ENCODE results near the gene AKIRIN1.
"Not testable (repeated sequence)": the region's sequence is repeated elsewhere in the genome, so short reads cannot be mapped to it uniquely, and the experiment has no call there.

The AKIRIN1 gene, protein sequence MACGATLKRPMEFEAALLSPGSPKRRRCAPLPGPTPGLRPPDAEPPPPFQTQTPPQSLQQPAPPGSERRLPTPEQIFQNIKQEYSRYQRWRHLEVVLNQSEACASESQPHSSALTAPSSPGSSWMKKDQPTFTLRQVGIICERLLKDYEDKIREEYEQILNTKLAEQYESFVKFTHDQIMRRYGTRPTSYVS

DNA sequence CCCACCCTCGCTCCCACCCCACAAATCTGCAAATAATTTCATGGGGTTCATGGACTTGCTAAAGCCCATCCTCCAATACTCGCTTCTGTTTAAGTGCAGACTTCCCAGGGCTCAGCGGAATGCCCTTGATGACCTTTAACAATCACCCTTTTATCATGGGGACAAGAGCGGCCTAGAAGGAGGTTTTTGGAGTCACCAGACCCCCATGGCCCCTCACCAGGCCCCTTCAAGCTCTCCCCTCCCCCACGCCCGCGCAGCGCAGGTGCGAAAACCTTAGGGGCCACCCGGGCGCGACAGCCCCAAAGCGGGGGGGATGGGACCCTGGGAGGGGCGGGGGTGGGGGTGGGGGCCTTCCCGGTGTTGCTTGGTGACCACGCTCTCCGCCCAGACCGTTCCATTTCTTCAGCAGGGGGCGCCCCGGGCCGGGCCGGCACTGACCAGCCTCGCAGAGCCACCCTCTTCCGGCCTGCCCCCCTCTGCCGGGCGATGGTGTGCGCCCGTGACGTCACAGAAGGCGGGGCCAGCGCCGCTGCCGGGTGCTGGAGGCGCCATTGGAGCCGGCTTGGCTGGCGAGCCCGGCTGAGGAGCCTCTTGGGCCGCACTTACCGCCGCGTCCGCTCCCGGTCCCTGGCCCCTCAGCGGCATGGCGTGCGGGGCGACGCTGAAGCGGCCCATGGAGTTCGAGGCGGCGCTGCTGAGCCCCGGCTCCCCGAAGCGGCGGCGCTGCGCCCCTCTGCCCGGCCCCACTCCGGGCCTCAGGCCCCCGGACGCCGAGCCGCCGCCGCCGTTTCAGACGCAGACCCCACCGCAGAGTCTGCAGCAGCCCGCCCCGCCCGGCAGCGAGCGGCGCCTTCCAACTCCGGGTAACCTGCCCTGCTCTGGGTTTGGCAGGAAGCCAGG, at the start of gene AKIRIN1:
AKIRIN1 (plus strand) TSS at position 539 of the 900 bp plus-strand sequence; CDS start at position 644, 105 bp downstream.
- in situ Hi-C loops (cut with MboI; ENCODE audit: low sequenced_read_pairs) = no loop called here

DNA sequence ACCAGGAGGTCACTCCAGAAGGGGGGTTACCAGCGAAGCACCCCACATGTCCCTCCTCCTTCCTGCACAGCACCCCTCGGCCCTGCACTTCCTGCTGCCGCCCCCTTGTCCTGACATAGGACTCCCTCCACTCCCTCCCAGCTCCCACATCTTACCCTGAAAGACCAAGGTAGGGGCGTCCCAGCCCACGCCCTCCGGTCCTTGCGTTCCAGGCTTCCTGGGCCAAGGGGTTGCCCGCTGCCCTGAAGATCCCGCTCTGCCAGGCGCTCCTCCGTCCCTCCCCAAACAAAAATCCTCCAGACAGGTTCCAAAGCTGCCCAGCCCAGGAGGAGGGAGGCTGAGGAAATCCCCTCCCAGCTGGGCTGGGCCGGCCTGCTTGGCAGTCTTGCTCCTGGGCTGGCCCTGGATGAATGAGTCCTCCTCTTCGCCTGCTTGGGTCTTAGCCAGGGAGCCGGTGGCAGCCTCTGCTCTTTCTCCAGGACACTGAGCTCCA, 49.5 kb upstream of the AKIRIN1 start, which contains the start of gene RHBDL2:
RHBDL2 (minus strand) TSS at position 304 of the 493 bp plus-strand sequence. CDS start 22,618 bp downstream, outside the sequence.
- in situ Hi-C loops (cut with MboI; ENCODE audit: low sequenced_read_pairs) = no loop called here

DNA sequence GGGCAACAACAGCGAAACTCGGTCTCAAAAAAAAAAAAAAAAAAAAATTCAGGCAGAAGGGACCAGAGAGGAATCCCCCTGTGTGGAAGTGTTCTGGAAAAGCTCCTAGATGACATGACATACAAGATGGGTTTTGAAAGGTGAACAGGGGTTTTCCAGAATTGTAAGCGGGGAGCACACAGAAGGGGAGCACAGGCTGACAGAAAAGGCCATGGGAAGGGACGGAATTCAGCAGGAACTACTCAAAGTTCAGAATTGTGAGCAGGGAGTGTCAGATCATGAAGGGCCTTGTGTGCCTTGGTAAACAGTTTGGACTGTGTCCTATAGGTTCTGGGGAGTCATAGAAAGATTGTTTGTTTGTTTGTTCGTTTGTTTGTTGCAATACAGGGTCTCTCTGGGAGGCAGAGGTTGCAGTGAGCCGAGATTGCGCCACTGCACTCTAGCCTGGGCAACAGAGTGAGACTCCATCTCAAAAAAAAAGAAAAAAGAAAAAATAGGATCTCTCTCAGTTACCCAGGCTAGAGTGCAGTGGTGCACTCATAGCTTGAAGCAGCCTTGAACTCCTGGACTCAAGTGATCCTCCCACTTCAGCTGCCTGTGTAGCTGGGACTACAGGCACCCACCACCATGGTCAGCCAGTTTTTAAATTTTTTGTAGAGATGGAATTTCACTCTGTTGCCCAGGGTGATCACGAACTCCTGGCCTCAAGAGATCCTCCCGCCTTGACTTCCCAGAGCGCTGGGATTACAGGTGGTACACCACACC, 48.2 kb upstream of the AKIRIN1 start:
- in situ Hi-C loops (cut with MboI; ENCODE audit: low sequenced_read_pairs) = no loop called here

DNA sequence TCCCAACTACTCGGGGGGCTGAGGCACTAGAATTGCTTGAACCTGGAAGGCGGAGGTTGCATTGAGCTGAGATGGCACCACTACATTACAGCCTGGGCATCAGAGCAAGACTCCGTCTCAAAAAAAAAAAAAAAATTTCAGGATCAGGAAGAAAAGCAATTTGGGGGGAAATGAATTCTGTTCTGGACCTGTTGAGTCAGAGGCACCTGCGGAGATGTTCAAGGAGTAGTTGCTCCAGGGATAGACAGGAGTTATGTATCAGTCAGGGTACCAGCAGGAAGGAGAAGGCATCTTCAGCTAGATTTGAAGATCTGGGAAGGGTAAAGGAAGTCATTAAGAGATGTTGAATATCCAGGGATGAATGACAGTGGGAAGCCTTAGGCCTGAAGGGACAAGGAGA, 46.5 kb upstream of the AKIRIN1 start:
- in situ Hi-C loops (cut with MboI; ENCODE audit: low sequenced_read_pairs) = no loop called here

DNA sequence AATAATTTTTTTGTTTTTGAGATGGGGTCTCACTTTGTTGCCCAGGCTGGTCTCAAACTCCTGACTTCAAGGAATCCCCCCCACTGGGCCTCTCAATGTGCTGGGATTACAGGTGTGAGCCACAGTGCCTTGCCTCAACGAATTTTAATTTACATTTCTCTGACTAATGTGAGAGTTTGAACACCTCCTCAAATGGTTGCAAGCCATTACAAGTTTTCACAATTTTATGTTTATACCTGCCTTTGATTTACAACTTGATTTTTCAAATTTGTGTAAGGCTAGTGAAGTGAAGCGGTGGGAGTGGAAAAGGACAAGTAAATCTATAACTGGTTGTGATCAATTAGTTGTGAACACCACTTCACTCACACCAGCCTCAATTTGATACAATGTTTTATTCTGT, 40.5 kb upstream of the AKIRIN1 start:
- in situ Hi-C loops (cut with MboI; ENCODE audit: low sequenced_read_pairs) = no loop called here

DNA sequence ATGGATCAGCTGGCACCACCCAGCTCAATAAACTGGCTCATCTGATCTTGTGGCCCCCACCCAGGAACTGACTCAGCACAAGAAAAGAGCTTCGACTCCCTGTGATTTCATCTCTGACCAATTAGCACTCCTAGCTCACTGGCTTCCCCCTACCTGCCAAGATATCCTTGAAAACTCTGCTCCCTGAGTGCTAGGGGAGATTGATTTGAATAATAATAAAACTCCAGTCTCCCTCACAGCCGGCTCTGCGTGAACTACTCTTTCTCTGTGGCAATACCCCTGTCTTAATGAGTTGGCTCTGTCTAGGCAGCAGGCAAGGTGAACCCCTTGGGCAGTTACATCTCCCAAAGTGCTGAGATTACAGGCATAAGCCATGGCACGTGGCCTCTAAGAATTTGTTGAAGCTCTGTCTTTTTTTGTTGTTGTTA, 37.6 kb upstream of the AKIRIN1 start:
- in situ Hi-C loops (cut with MboI; ENCODE audit: low sequenced_read_pairs) = no loop called here

DNA sequence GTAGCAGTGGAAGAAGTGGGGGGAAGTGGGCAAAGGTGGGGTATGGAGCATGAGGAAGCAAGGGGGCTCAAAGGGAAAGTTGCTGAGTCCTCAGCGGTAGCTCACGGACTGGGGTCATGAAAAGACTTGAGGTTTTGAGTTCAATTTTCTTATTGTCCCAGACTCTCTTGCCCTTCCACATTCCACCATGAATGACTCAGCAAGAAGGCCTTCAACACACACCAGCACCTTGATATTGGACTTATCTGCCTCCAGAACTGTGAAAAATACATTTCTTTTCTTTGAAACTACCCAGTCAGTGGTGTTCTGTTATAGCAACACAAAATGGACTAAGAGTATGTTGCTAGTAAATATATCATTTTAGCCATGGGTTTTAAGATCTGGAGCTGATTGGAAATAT, 32.1 kb upstream of the AKIRIN1 start:
- in situ Hi-C loops (cut with MboI; ENCODE audit: low sequenced_read_pairs) = no loop called here

DNA sequence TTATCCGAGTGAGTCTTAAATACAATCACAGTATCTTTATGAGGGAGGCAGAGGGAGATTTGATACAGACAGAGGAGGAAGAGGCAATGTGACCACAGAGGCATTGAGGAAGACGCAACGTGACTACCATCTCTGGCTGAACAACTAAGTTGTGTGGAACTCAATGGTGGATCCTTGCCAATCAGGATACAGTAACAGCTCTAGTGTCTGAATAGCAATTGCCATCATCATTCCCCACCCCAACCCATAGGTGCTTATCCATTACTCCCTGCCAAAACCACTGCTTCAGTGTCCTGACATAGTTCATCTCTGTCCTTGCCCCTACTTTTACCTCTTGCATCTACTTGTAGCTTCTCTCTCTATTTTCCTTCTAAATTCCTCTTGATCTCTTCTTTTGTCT, 29.0 kb upstream of the AKIRIN1 start:
- in situ Hi-C loops (cut with MboI; ENCODE audit: low sequenced_read_pairs) = no loop called here

DNA sequence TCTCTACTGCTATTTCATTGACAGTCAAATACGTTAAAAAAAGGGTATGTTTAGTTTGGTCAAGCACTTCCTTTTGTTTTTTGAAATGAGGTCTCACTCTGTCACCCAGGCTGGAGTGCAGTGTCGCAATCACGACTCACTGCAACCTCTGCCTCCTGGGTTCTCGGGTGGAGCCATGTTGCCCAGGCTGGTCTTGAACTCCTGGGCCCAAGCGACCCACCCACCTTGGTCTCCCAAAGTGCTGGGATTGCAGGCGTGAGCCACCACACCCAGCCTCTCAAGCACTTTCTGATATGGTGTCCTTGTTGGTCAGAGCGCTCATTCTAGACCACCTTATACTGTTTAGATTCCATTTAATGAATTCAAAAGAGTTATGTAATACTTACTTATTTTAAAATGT, 28.5 kb upstream of the AKIRIN1 start:
- in situ Hi-C loops (cut with MboI; ENCODE audit: low sequenced_read_pairs) = no loop called here

DNA sequence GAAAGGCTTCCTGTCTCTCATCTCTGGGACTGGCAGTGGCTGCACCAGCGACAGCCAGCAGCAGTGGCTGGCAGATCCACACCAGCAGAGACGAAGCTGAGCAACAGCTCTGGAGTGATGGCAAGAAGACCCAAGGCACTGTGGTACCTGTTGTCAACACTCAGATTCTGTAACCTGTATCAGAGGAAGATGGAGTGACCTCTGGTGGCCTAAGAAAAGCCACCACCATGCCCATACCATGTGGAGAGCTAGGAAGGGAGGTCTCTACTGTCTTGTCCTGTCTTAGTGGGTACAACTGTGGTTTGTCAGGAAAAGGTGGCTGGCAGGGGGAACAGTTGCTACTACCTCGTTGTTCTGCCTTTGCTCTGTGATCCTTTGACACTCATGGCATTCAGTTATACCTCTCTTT, 26.9 kb upstream of the AKIRIN1 start:
- in situ Hi-C loops (cut with MboI; ENCODE audit: low sequenced_read_pairs) = no loop called here

DNA sequence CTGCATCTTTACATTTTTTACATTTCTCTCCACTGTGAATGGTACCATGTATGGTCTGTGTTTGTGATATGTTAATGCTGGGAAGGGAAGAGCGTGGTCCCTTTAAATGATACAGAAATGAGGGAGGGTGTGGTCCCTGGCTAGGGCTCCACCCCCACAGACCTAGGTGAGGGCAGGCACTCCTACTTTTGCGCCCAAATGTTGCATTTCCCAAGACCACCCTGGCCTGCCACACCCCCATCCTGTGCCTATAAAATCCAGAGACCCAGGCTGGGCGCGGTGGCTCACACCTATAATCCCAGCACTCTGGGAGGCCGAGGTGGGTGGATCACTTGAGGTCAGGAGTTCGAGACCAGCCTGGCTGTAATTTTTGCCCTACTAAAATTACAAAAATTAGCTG, 17.9 kb upstream of the AKIRIN1 start:
- in situ Hi-C loops (cut with MboI; ENCODE audit: low sequenced_read_pairs) = not testable (repeated sequence)

DNA sequence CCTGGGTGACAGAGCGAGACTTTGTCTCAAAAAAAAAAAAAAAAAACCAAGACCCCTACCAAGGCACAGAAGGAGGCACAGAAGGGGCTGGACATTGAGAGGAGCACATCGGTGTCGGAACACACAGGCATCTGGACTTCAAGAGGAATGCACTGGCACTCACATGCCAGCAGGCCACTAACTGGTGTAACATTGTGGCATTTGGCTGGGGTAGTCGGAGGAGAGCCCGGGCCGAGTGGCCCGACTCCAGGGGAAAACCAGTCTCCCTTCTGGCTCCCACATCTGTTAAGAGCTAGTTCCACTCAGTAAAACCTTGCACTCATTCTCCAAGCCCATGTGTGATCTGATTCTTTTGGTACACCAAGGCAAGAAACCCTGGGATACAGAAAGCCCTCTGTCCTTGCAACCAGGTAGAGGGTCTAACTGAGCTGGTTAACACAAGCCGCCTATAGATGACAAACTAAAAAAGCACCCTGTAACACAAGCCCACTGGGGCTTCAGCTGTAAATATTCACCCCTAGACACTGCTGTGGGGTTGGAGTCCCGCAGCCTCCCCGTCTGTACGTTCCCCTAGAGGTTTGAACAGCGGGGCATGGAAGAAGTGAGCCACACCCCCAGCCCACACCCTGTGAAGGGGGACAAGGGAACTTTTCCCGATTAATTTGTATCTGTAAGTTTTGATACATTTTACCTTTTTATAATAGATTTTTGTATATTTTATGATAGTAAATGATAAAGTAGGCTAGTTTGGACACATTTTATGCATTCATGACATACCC, 17.2 kb upstream of the AKIRIN1 start:
- in situ Hi-C loops (cut with MboI; ENCODE audit: low sequenced_read_pairs) = no loop called here

DNA sequence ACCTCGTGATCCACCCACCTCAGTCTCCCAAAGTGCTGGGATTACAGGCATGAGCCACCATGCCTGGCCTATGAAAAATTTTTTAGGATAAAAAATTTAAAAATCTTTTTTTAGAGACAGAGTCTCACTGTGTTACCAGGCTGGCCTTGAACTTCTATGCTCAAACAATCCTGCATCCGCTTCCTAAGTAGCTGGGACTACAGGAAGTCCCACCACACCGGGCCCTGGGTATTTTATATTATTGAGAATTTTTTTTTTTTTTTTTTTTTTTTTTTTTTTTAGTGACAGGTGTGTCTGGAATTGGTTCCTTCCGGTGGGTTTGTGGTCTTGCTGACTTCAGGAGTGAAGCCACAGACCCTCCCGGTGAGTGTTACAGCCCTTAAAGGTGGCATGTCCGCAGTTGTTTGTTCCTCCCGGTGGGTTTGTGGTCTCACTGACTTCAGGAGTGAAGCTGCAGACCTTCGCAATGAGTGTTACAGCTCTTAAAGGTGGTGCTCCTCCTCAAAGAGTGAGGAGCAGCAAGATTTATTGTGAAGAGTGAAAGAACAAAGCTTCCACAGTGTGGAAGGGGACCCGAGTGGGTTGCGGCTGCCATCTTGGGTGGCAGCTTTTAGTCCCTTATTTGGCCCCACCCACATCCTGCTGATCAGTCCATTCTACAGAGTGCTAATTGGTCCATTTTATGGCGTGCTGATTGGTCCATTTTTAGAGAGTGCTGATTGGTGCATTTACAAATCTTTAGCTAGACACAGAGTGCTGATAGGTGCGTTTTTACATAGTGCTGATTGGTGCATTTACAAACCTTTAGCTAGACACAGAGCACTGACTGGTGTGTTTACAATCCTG, 13.5 kb upstream of the AKIRIN1 start:
- in situ Hi-C loops (cut with MboI; ENCODE audit: low sequenced_read_pairs) = not testable (repeated sequence)

DNA sequence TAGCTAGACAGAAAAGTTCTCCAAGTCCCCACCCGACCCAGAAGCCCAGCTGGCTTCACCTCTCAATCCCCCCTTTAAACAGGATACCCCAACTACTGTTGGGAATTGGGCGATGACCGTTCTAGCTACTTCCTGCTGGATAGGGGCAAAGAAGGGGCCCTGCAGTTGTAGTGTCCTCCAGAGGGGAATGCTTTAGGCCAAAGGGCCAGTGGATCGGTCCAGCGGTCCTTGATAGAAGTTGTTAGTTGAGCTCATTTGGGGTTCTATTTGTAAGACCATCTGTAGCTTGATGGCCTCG, 12.9 kb upstream of the AKIRIN1 start:
- in situ Hi-C loops (cut with MboI; ENCODE audit: low sequenced_read_pairs) = not testable (repeated sequence)

DNA sequence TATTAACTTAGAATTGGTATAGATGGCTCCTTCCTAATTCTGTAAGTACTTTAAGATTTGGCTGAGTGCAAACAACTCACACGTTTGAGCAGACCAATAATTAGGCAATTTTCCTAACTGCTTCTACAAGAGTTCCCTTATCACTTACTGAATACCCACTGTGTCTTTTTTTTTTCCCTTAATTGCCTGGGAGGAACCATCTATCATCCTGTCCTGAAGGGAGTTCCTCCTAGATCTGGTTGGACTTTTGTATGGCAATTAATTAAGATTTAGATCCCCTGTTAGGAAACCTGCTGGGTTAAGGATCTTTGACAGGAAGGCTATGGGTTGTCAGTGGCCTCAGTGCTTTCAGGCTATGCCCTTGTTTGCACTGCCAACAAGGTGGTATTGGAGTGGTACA, 11.7 kb upstream of the AKIRIN1 start:
- in situ Hi-C loops (cut with MboI; ENCODE audit: low sequenced_read_pairs) = not testable (repeated sequence)

DNA sequence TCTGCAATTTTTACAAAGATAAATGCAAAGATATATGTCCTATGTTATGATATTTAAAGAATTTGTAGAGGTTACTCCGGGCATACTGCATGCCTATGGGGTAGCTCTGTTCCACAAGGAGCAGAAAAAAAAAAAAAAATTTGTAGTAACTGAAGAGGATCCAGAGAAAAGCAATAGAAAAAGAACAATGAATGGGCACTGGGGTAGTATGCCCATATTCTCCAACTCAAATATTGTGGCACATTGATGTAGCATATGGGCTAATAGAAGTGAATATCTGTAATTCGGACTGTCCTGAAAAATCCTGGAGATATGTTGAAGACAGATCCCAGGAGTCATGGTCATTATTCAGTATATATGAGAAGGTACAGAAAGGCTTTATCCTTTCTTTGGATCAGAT, 1.1 kb upstream of the AKIRIN1 start:
- in situ Hi-C loops (cut with MboI; ENCODE audit: low sequenced_read_pairs) = no loop called here

DNA sequence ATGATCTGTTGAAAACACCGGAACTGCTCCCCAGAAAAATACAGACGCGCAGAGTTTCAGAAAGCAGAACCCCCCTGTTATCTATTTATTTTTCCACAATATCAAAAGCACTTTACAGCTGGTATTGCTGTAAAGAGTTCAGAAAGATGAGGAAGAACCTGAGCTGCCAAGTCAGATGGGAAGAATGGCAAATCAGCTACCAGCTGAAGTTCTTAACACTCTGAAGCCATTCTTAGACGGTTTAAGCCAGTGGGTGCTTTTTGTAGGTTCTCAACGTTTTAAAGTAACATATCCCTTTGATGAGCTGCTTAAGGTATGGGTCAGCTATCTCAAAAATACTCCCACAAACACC, 714 bp upstream of the AKIRIN1 start:
- in situ Hi-C loops (cut with MboI; ENCODE audit: low sequenced_read_pairs) = no loop called here

DNA sequence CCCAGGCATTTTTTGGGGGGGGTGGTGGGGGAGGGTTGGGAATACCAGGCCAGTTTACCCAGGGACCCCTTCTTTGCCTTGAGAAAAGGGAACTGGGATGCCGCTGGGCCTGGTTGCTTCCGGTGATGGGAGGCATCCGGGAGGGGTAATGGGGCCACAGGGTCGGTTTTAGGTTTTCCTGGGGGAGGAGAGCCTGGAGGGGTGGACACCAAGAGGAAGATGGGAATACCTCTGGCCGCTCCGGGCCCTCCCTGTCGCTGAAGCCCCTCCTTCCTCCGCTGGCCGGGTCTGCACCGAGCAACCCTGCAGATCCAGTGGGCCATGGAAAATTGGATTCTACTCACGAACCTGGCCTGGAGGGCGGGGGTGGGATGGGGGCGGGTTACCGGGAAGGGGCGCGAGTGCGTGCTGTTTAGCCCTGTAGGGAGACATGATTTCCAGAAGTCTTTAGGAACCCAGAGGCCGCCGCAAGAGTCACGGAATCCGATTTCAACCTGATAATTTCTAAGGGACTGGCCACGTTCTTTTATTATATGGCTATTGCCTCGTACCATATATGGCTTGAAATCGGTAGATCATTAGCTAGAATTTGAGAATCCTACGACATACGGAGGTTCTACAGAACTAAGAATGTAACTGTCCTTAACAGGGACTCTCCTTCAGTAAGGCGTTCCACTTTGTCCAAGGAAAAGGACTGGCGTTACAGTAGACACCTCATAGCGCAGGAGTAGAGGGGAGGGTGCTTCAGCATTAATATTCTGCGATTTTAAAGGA, 749 bp downstream of the AKIRIN1 start:
- in situ Hi-C loops (cut with MboI; ENCODE audit: low sequenced_read_pairs) = no loop called here
